Measurements from ENCODE around the gene ZG16. TPM values are rescaled to one million over a fixed set of nuclear protein-coding genes. Genes with fewer than 3 reads are reported as not detected.

Gene ZG16
- total and polyA plus RNA-seq, 2 experiments from 2014 or later: 2.7 to 3.0 TPM

GRCh38 chr16:29808219-29808900 lies 30.3 kb downstream of the ZG16 start:
- H3K79me2 ChIP-seq: peaks cover 38% of the 10 kb centered on the region
- TF ChIP-seq CTCF (IDR thresholded peaks at IDR 0.05; ENCODE audit: poor library complexity): no peak
- no peak for TF ChIP-seq EZH2phosphoT487 (IDR thresholded peaks at IDR 0.05; ENCODE audit: low read depth, severe bottlenecking, unreplicated experiment)
- TF ChIP-seq EZH2 (IDR thresholded peaks at IDR 0.05; ENCODE audit: borderline replicate concordance): no peak
- H3K4me1 ChIP-seq (ENCODE audit: insufficient read depth): peaks cover 38% of the 10 kb centered on the region
- DNase-seq (ENCODE audit: low spot score): no peak
- no peaks in the 10 kb centered on the region for H3K9me2 ChIP-seq (replicated peaks; ENCODE audit: insufficient read depth)
- H3K27ac ChIP-seq: peak overlapping the region; percentile 93
- H3K4me3 ChIP-seq: peak overlapping the region; percentile 63
- WGBS (ENCODE audit: low lambda C conversion rate, missing lambda C conversion rate): 60% methylated on average over 23 of the region's 25 CpGs
- no peaks in the 10 kb centered on the region for H3K36me3 ChIP-seq (replicated peaks; ENCODE audit: insufficient read depth, low read depth)
- H3K4me2 ChIP-seq: peak overlapping the region; percentile 91
- H4K20me1 ChIP-seq (ENCODE audit: insufficient read depth, poor library complexity, severe bottlenecking): peaks cover 24% of the 10 kb centered on the region
- no peaks in the 10 kb centered on the region for H3K27me3 ChIP-seq
- no peak overlapping the region for H2AFZ ChIP-seq
- no peaks in the 10 kb centered on the region for H3K9me3 ChIP-seq (ENCODE audit: low read depth)

- Histone ChIP-seq H3K36me3 (replicated peaks; ENCODE audit: insufficient read depth, low read depth) (no peaks in the 10 kb centered on the region), H2AFZ (no peak overlapping the region), H4K20me1 (ENCODE audit: insufficient read depth, poor library complexity, severe bottlenecking) (peaks cover 24% of the 10 kb centered on the region), H3K27me3 (no peaks in the 10 kb centered on the region), H3K4me3 (no peak overlapping the region), H3K9me2 (replicated peaks; ENCODE audit: insufficient read depth) (no peaks in the 10 kb centered on the region), H3K79me2 (peaks cover 44% of the 10 kb centered on the region), H3K4me2 (peak overlapping the region; percentile 91), H3K9me3 (ENCODE audit: low read depth) (no peaks in the 10 kb centered on the region), H3K4me1 (ENCODE audit: insufficient read depth) (peaks cover 38% of the 10 kb centered on the region), H3K27ac (peak overlapping the region; percentile 93)
- TF ChIP-seq EZH2 (IDR thresholded peaks at IDR 0.05; ENCODE audit: borderline replicate concordance) (no peak), EZH2phosphoT487 (IDR thresholded peaks at IDR 0.05; ENCODE audit: low read depth, severe bottlenecking, unreplicated experiment) (no peak), CTCF (IDR thresholded peaks at IDR 0.05; ENCODE audit: poor library complexity) (no peak)
- no peak for DNase-seq (ENCODE audit: low spot score)
- WGBS (ENCODE audit: low lambda C conversion rate, missing lambda C conversion rate): 92% methylated on average over 23 of the region's 31 CpGs
These were observed 31.1 kb downstream of the ZG16 start for GRCh38 chr16:29809031-29809747.

GRCh38 chr16:29809850-29810698 lies 32.0 kb downstream of the ZG16 start:
- Histone ChIP-seq H3K4me2 (peak overlapping the region; percentile 91), H3K36me3 (replicated peaks; ENCODE audit: insufficient read depth, low read depth) (no peaks in the 10 kb centered on the region), H3K27me3 (no peaks in the 10 kb centered on the region), H3K9me2 (replicated peaks; ENCODE audit: insufficient read depth) (no peaks in the 10 kb centered on the region), H3K27ac (peak overlapping the region; percentile 93), H3K4me1 (ENCODE audit: insufficient read depth) (peaks cover 37% of the 10 kb centered on the region), H4K20me1 (ENCODE audit: insufficient read depth, poor library complexity, severe bottlenecking) (peaks cover 24% of the 10 kb centered on the region), H3K9me3 (ENCODE audit: low read depth) (no peaks in the 10 kb centered on the region), H3K4me3 (no peak overlapping the region), H3K79me2 (peaks cover 42% of the 10 kb centered on the region), H2AFZ (no peak overlapping the region)
- 67% methylated on average over 20 of the region's 23 CpGs for WGBS (ENCODE audit: low lambda C conversion rate, missing lambda C conversion rate)
- no peak for DNase-seq (ENCODE audit: low spot score)
- TF ChIP-seq EZH2phosphoT487 (IDR thresholded peaks at IDR 0.05; ENCODE audit: low read depth, severe bottlenecking, unreplicated experiment) (no peak), EZH2 (IDR thresholded peaks at IDR 0.05; ENCODE audit: borderline replicate concordance) (no peak), CTCF (IDR thresholded peaks at IDR 0.05; ENCODE audit: poor library complexity) (no peak)
